Adrenal gland (tissue), 5 donors: ENCODE measurements around the gene CPLANE2.

Experiments used
- CTCF ChIP-seq, 6 experiments: fragments of 450-650 bp in 4 of 6; fragments of 200-600 bp in 2 of 6; sonication (generic) in 1 of 6; IDR thresholded peaks; 1 replicate in 5 of 6; 2 replicates in 1 of 6; pipeline versions ENCODE4 v1.5.1 to v1.8.0; 2016 to 2021; ENCODE audit warnings: antibody characterized with exemption in 6 of 6, mild to moderate bottlenecking in 2 of 6, moderate library complexity in 1 of 6
- POLR2A ChIP-seq, 2 donors: fragments of 450-650 bp; IDR thresholded peaks; one replicate each; pipeline ENCODE4 v1.6.1; 2017; ENCODE audit warnings: antibody characterized with exemption in 2 of 2, mild to moderate bottlenecking in 2 of 2, moderate library complexity in 1 of 2
- donor health status: DM: no; HTN: no; CAD: no.

- TF ChIP-seq CTCF (IDR thresholded peaks at IDR 0.05) = no peak
- TF ChIP-seq POLR2A (IDR thresholded peaks at IDR 0.05) = no peak
Measured at GRCh38 chr1:16202281-16203210, 34.4 kb downstream of the CPLANE2 start.
